GM12891 (cell line): ENCODE results near the gene MYLK.

ENCODE experiments used
- POLR2A ChIP-seq: IDR thresholded peaks from 2 replicates; pipeline ENCODE4 v1.6.1; 2011; ENCODE audit warnings: low read depth, low read length, control low read depth
- POLR2AphosphoS5 ChIP-seq: IDR thresholded peaks from 2 replicates; pipeline ENCODE4 v1.6.1; 2011; ENCODE audit warnings: low read depth, low read length, control low read depth
- POU2F2 ChIP-seq: IDR thresholded peaks from 2 replicates; pipeline ENCODE4 v1.6.1; 2011; ENCODE audit warnings: low read depth, mild to moderate bottlenecking, control low read depth, low read length, moderate library complexity

DNA sequence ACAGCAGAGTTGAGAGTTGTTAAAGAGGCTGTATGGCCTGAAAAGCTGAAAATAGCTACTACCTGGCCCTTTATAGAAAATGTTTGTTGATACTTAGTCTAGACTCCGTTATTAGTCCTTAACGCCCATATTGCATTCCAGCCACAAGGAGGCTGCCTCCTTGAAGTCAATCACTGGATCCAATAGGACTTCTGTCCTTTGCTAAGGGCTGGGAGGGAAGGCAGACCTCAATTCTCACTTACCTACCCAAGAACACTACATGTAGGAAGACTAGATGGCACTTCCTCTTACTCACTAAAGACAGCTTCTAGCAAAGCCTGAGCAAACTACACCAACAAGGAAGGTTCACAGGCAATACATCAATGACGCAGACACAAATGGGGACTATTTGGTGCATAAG is 159.8 kb downstream of the MYLK start:
- no peak for TF ChIP-seq POLR2A
- no peak for TF ChIP-seq POLR2AphosphoS5
- TF ChIP-seq POU2F2 = no peak
